Liver (tissue), 9 donors: ENCODE data around the gene GPR137C. TPM values are rescaled to one million over a fixed set of nuclear protein-coding genes. Genes with fewer than 3 reads are reported as not detected.

ENCODE experiments used
- DNase-seq: peaks from one replicate; pipeline ENCODE4 v3.0.0-alpha.2; 2017; ENCODE audit warnings: low spot score
- H3K27ac ChIP-seq, 2 donors: one replicate each; pipeline ENCODE4 v1.7.0; 2013; ENCODE audit warnings: inconsistent platforms in 2 of 2, low read length in 2 of 2, control low read depth in 1 of 2, low read depth in 1 of 2, mild to moderate bottlenecking in 1 of 2
- H3K27me3 ChIP-seq, 4 donors: one replicate each; pipeline versions ENCODE4 v1.6.1 to v1.7.0; 2013; ENCODE audit warnings: low read length in 3 of 4, inconsistent platforms in 1 of 4, mild to moderate bottlenecking in 1 of 4, moderate library complexity in 1 of 4; ENCODE audit not compliant: control insufficient read depth in 4 of 4, insufficient read depth in 4 of 4
- H3K36me3 ChIP-seq, 4 donors: one replicate each; pipeline versions ENCODE4 v1.6.1 to v1.7.0; 2013; ENCODE audit warnings: low read length in 3 of 4, mild to moderate bottlenecking in 3 of 4, low read depth in 1 of 4, moderate library complexity in 1 of 4; ENCODE audit not compliant: control insufficient read depth in 4 of 4, insufficient read depth in 3 of 4
- H3K4me1 ChIP-seq, 4 donors: one replicate each; pipeline versions ENCODE4 v1.6.1 to v1.7.0; 2013; ENCODE audit warnings: low read length in 3 of 4, mild to moderate bottlenecking in 3 of 4, moderate library complexity in 1 of 4; ENCODE audit not compliant: control insufficient read depth in 4 of 4, insufficient read depth in 4 of 4
- H3K4me3 ChIP-seq, 3 donors: one replicate each; pipeline versions ENCODE4 v1.6.1 to v1.7.0; 2013; ENCODE audit warnings: low read length in 3 of 3, control low read depth in 1 of 3, low read depth in 1 of 3, mild to moderate bottlenecking in 1 of 3
- H3K9ac ChIP-seq, 2 donors: one replicate each; pipeline ENCODE4 v1.7.0; 2013; ENCODE audit warnings: low read length in 2 of 2, mild to moderate bottlenecking in 2 of 2, moderate library complexity in 2 of 2, control low read depth in 1 of 2, low read depth in 1 of 2
- H3K9me3 ChIP-seq, 4 donors: one replicate each; pipeline versions ENCODE4 v1.6.1 to v1.7.0; 2013; ENCODE audit warnings: low read length in 3 of 4; ENCODE audit not compliant: control insufficient read depth in 4 of 4
- EGR1 ChIP-seq, 2 donors: IDR thresholded peaks; 2 replicates each; pipeline ENCODE4 v1.6.1; 2016 to 2018; ENCODE audit warnings: antibody characterized with exemption in 2 of 2, low read depth in 2 of 2
- FOXA1 ChIP-seq: IDR thresholded peaks from 2 replicates; pipeline ENCODE4 v1.6.1; 2016; ENCODE audit warnings: antibody characterized with exemption
- FOXA2 ChIP-seq: IDR thresholded peaks from 2 replicates; pipeline ENCODE4 v1.6.1; 2016; ENCODE audit warnings: antibody characterized with exemption
- GABPA ChIP-seq, 2 donors: IDR thresholded peaks in 1 of 2; conservative IDR thresholded peaks in 1 of 2; 2 replicates each; pipeline ENCODE4 v1.6.1; 2016; ENCODE audit warnings: antibody characterized with exemption in 2 of 2, mild to moderate bottlenecking in 1 of 2, moderate library complexity in 1 of 2
- HNF4A ChIP-seq, 2 donors: conservative IDR thresholded peaks; 2 replicates each; pipeline ENCODE4 v1.6.1; 2016; ENCODE audit warnings: antibody characterized with exemption in 2 of 2, mild to moderate bottlenecking in 2 of 2
- HNF4G ChIP-seq: IDR thresholded peaks from 2 replicates; pipeline ENCODE4 v1.6.1; 2016; ENCODE audit warnings: antibody characterized with exemption
- JUND ChIP-seq, 2 donors: IDR thresholded peaks; 2 replicates each; pipeline ENCODE4 v1.6.1; 2016; ENCODE audit warnings: antibody characterized with exemption in 2 of 2
- NR2F2 ChIP-seq: IDR thresholded peaks from 2 replicates; pipeline ENCODE4 v1.6.1; 2016; ENCODE audit warnings: antibody characterized with exemption
- RAD21 ChIP-seq, 2 donors: IDR thresholded peaks; 2 replicates each; pipeline ENCODE4 v1.6.1; 2016; ENCODE audit warnings: antibody characterized with exemption in 2 of 2, mild to moderate bottlenecking in 2 of 2
- RXRA ChIP-seq, 2 donors: IDR thresholded peaks; 2 replicates each; pipeline ENCODE4 v1.6.1; 2017 to 2018; ENCODE audit warnings: antibody characterized with exemption in 2 of 2, mild to moderate bottlenecking in 1 of 2
- SP1 ChIP-seq: IDR thresholded peaks from 2 replicates; pipeline ENCODE4 v1.6.1; 2018; ENCODE audit warnings: antibody characterized with exemption, mild to moderate bottlenecking
- TAF1 ChIP-seq: conservative IDR thresholded peaks from 2 replicates; pipeline ENCODE4 v1.6.1; 2016; ENCODE audit warnings: antibody characterized with exemption, mild to moderate bottlenecking
- YY1 ChIP-seq: IDR thresholded peaks from 2 replicates; pipeline ENCODE4 v1.6.1; 2016; ENCODE audit warnings: antibody characterized with exemption, mild to moderate bottlenecking
- WGBS: extraction: QIAGEN DNeasy Blood & Tissue Kit; methylation state at CpG from one replicate; pipeline ENCODE4 v1.1.7; 2013; 5-methylcytosine and 5-hydroxymethylcytosine counted together
- polyA plus RNA-seq, 2 donors: library from polyadenylated mRNA; stranded (reverse) in 1 of 2; unstranded in 1 of 2; fragments of 200-250 nt in 1 of 2; fragments of >200 nt in 1 of 2; fragmentation: Nextera tagmentation in 1 of 2; extraction: Ambion mirVana in 1 of 2; gene quantifications; one replicate each; pipeline versions ENCODE4 v1.2.1 to v1.2.3, GENCODE V29; 2013 to 2015
- total RNA-seq, 2 donors: library from RNA; depleted of rRNA; stranded (reverse); fragments of >200 nt; gene quantifications; one replicate each; pipeline ENCODE4 v1.2.3, GENCODE V29; 2014
- TF ChIP-seq, protein P1 (sequence below): IDR thresholded peaks from 2 replicates; pipeline ENCODE4 v1.6.1; 2016; ENCODE audit warnings: antibody characterized with exemption, mild to moderate bottlenecking
- TF ChIP-seq, protein P2 (sequence below): fragments of 150-350 bp; IDR thresholded peaks from 2 replicates; pipeline ENCODE4 v1.5.1; 2017; ENCODE audit warnings: improper control_type of control experiment, low read depth, low read length; ENCODE audit not compliant: missing input control
- TF ChIP-seq, protein P3 (sequence below): IDR thresholded peaks from 2 replicates; pipeline ENCODE4 v1.6.1; 2016; ENCODE audit warnings: antibody characterized with exemption
- donor health status: healthy.
- donor health status: healthy.
- donor health status: healthy.
- donor health status: healthy.
- donor health status: healthy.

GPR137C gene
- total and polyA plus RNA-seq, 4 donors: 0.14 to 1.3 (median 0.33) TPM

DNA sequence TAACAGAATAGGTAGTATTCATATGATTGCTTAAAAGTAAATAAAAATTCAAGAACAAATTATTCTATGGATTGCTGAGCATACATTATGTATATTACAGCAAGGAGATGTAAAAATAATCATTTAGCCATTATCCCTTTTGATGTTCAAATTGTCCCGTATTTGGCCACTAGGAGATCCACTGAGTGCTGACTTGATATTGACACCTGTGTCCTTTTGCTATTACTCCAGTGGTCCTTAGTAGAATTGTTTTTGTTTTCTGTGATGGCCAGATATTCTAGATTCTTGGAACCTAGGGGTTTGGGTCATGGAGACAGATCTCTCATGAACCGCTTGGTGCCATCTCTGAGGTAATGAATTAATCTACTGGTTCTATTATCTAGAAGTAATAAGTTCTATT lies 126.0 kb downstream of the GPR137C start (continued):
- TF ChIP-seq, protein P1, sequence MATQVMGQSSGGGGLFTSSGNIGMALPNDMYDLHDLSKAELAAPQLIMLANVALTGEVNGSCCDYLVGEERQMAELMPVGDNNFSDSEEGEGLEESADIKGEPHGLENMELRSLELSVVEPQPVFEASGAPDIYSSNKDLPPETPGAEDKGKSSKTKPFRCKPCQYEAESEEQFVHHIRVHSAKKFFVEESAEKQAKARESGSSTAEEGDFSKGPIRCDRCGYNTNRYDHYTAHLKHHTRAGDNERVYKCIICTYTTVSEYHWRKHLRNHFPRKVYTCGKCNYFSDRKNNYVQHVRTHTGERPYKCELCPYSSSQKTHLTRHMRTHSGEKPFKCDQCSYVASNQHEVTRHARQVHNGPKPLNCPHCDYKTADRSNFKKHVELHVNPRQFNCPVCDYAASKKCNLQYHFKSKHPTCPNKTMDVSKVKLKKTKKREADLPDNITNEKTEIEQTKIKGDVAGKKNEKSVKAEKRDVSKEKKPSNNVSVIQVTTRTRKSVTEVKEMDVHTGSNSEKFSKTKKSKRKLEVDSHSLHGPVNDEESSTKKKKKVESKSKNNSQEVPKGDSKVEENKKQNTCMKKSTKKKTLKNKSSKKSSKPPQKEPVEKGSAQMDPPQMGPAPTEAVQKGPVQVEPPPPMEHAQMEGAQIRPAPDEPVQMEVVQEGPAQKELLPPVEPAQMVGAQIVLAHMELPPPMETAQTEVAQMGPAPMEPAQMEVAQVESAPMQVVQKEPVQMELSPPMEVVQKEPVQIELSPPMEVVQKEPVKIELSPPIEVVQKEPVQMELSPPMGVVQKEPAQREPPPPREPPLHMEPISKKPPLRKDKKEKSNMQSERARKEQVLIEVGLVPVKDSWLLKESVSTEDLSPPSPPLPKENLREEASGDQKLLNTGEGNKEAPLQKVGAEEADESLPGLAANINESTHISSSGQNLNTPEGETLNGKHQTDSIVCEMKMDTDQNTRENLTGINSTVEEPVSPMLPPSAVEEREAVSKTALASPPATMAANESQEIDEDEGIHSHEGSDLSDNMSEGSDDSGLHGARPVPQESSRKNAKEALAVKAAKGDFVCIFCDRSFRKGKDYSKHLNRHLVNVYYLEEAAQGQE: no peak

DNA sequence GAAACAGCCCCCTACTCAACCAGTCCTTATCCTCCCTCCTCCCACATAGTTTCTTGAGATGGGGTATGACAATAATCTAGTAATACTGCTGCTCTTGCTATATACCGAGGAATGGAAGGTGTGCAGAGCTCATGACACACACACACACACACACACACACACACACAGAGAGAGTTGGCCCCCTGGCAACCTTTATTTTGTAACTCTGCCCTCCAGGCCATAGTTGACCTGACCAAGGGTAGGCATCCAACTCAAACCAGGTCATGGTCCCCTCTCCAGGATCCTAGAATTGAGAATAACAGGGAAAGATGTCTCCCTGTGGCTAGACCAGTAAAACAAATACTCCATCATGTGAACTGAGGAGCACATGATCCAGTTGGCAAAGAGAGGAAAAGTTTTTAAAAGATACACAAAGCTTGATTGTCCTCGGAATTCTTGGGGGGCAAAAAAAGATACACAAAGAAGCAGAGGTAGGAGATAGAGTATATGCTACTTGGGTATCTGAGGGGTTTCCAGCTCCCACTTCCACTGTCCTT lies 131.4 kb downstream of the GPR137C start:
- H3K9me3 ChIP-seq: no peaks in the 10 kb centered on the region
- H3K4me3 ChIP-seq: no peak overlapping the region
- TF ChIP-seq FOXA2 (no peak), HNF4A (conservative IDR thresholded peaks at IDR 0.05) (peak; percentile 84 to 98), YY1 (peak; percentile 30), HNF4G (peak; percentile 78), EGR1 (IDR thresholded peaks at IDR 0.05; ENCODE audit: low read depth in 2 of 2) (no peak), RAD21 (IDR thresholded peaks at IDR 0.05) (peak; percentile 15 to 28), TAF1 (no peak), FOXA1 (no peak), JUND (IDR thresholded peaks at IDR 0.05) (no peak), NR2F2 (peak; percentile 59), RXRA (IDR thresholded peaks at IDR 0.05) (peak; percentile 77 to 92), GABPA (IDR thresholded peaks at IDR 0.05 in 1 of 2, conservative IDR thresholded peaks at IDR 0.05 in 1 of 2) (no peak), SP1 (peak; percentile 49)
- TF ChIP-seq, protein P2, sequence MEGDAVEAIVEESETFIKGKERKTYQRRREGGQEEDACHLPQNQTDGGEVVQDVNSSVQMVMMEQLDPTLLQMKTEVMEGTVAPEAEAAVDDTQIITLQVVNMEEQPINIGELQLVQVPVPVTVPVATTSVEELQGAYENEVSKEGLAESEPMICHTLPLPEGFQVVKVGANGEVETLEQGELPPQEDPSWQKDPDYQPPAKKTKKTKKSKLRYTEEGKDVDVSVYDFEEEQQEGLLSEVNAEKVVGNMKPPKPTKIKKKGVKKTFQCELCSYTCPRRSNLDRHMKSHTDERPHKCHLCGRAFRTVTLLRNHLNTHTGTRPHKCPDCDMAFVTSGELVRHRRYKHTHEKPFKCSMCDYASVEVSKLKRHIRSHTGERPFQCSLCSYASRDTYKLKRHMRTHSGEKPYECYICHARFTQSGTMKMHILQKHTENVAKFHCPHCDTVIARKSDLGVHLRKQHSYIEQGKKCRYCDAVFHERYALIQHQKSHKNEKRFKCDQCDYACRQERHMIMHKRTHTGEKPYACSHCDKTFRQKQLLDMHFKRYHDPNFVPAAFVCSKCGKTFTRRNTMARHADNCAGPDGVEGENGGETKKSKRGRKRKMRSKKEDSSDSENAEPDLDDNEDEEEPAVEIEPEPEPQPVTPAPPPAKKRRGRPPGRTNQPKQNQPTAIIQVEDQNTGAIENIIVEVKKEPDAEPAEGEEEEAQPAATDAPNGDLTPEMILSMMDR: no peak
- TF ChIP-seq, protein P1: no peak
- TF ChIP-seq, protein P3, sequence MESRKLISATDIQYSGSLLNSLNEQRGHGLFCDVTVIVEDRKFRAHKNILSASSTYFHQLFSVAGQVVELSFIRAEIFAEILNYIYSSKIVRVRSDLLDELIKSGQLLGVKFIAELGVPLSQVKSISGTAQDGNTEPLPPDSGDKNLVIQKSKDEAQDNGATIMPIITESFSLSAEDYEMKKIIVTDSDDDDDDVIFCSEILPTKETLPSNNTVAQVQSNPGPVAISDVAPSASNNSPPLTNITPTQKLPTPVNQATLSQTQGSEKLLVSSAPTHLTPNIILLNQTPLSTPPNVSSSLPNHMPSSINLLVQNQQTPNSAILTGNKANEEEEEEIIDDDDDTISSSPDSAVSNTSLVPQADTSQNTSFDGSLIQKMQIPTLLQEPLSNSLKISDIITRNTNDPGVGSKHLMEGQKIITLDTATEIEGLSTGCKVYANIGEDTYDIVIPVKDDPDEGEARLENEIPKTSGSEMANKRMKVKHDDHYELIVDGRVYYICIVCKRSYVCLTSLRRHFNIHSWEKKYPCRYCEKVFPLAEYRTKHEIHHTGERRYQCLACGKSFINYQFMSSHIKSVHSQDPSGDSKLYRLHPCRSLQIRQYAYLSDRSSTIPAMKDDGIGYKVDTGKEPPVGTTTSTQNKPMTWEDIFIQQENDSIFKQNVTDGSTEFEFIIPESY: no peak
- DNase-seq: no peak
- H3K4me1 ChIP-seq: peaks cover under 1 to 9% (median 8%) of the 10 kb centered on the region in 4 donors
- no peak overlapping the region for H3K27ac ChIP-seq
- peaks cover 1 to 13% (median 2%) of the 10 kb centered on the region in 4 donors for H3K36me3 ChIP-seq
- WGBS: 42% methylated on average over 2 of the region's 2 CpGs
- H3K27me3 ChIP-seq: no peaks in the 10 kb centered on the region
- no peak overlapping the region for H3K9ac ChIP-seq
